MM.1S (cell line): ENCODE data around the gene STC2.

Experiments used
- DNase-seq: peaks from one replicate; pipeline ENCODE4 v3.0.0-alpha.2; 2015
- H2AFZ ChIP-seq: fragments of 300-600 bp; sonication (generic); 2 replicates; pipeline ENCODE4 v1.6.0; 2016; ENCODE audit warnings: antibody characterized with exemption, low read length
- H3F3A ChIP-seq: fragments of 300-600 bp; sonication (generic); 2 replicates; pipeline ENCODE4 v1.6.1; 2016; ENCODE audit warnings: mild to moderate bottlenecking, antibody characterized with exemption, low read length, moderate library complexity, mixed read lengths; ENCODE audit not compliant: insufficient read depth
- H3K27ac ChIP-seq: fragments of 300-600 bp; sonication (generic); 2 replicates; pipeline ENCODE4 v1.5.1; 2016; ENCODE audit warnings: mild to moderate bottlenecking, low read length
- H3K27me3 ChIP-seq: fragments of 300-600 bp; sonication (generic); replicated peaks from 2 replicates; pipeline ENCODE4 v1.6.0; 2016; ENCODE audit warnings: low read length; ENCODE audit not compliant: insufficient read depth
- H3K36me3 ChIP-seq: fragments of 300-600 bp; sonication (generic); replicated peaks from 2 replicates; pipeline ENCODE4 v1.6.1; 2016; ENCODE audit warnings: mild to moderate bottlenecking, low read length, mixed read lengths; ENCODE audit not compliant: insufficient read depth
- H3K4me1 ChIP-seq: fragments of 300-600 bp; sonication (generic); 2 replicates; pipeline ENCODE4 v1.6.1; 2016; ENCODE audit warnings: low read length, mixed read lengths
- H3K4me2 ChIP-seq: fragments of 300-600 bp; sonication (generic); 2 replicates; pipeline ENCODE4 v1.6.0; 2016; ENCODE audit warnings: low read depth, low read length
- H3K4me3 ChIP-seq: fragments of 300-600 bp; sonication (generic); 2 replicates; pipeline ENCODE4 v1.5.1; 2016; ENCODE audit warnings: low read length, mixed read lengths
- H3K79me2 ChIP-seq: fragments of 300-600 bp; sonication (generic); 2 replicates; pipeline ENCODE4 v1.6.1; 2016; ENCODE audit warnings: mixed run types, low read length, mixed read lengths
- H3K9ac ChIP-seq: fragments of 300-600 bp; sonication (generic); 2 replicates; pipeline ENCODE4 v1.6.1; 2016; ENCODE audit warnings: low read length, mixed read lengths
- H3K9me2 ChIP-seq: fragments of 300-600 bp; sonication (generic); replicated peaks from 2 replicates; pipeline ENCODE4 v1.6.1; 2016; ENCODE audit warnings: mild to moderate bottlenecking, low read length, mixed read lengths; ENCODE audit not compliant: insufficient read depth
- H3K9me3 ChIP-seq: fragments of 300-600 bp; sonication (generic); replicated peaks from 2 replicates; pipeline ENCODE4 v1.6.1; 2016; ENCODE audit warnings: mild to moderate bottlenecking, low read length, mixed read lengths; ENCODE audit not compliant: insufficient read depth
- H4K20me1 ChIP-seq: fragments of 300-600 bp; sonication (generic); 2 replicates; pipeline ENCODE4 v1.6.1; 2016; ENCODE audit warnings: mild to moderate bottlenecking, low read length, moderate library complexity, mixed read lengths; ENCODE audit not compliant: insufficient read depth
- EZH2 ChIP-seq: fragments of 300-600 bp; sonication (generic); optimal IDR thresholded peaks from 2 replicates; pipeline ENCODE3; 2017; ENCODE audit warnings: low read depth, mild to moderate bottlenecking, antibody characterized with exemption, low read length, mixed read lengths
- EZH2phosphoT487 ChIP-seq: fragments of 300-600 bp; sonication (generic); IDR thresholded peaks from 2 replicates; pipeline ENCODE4 v1.6.1; 2018; ENCODE audit warnings: antibody characterized with exemption, low read length
- TF ChIP-seq, protein P1 (sequence below): fragments of 300-600 bp; sonication (generic); IDR thresholded peaks from 2 replicates; pipeline ENCODE4 v1.5.1; 2016; ENCODE audit warnings: antibody characterized with exemption, low read length, mixed read lengths

STC2 gene

DNA sequence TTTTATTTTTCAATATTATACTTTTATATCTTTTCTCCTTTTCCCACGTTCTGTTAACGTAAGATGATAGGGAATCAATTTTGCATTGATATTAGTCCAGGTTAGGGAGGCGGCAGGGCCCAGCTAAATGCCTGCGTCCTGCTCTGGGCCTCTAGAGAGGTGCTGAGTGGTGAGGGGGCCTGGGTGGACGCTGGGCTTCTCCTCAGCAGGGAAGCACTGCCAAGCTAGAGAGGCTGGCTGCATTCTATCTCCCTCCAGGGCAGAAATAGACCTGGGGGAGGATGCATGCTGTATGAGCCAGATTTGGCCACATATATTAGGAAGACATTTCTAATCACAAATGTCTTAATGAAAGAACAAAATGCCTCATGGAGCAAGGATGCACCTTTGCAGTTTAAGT is 49.6 kb downstream of the STC2 start:
- no peak overlapping the region for H3K9ac ChIP-seq
- no peaks in the 10 kb centered on the region for H3K27me3 ChIP-seq
- no peak overlapping the region for H3K4me3 ChIP-seq
- no peak for TF ChIP-seq EZH2phosphoT487
- no peaks in the 10 kb centered on the region for H4K20me1 ChIP-seq
- DNase-seq = no peak
- H3F3A ChIP-seq = no peaks in the 10 kb centered on the region
- no peaks in the 10 kb centered on the region for H3K4me1 ChIP-seq
- no peak overlapping the region for H2AFZ ChIP-seq
- no peak overlapping the region for H3K4me2 ChIP-seq
- H3K79me2 ChIP-seq = no peaks in the 10 kb centered on the region
- no peaks in the 10 kb centered on the region for H3K9me2 ChIP-seq
- no peaks in the 10 kb centered on the region for H3K9me3 ChIP-seq
- no peaks in the 10 kb centered on the region for H3K36me3 ChIP-seq
- no peak overlapping the region for H3K27ac ChIP-seq

DNA sequence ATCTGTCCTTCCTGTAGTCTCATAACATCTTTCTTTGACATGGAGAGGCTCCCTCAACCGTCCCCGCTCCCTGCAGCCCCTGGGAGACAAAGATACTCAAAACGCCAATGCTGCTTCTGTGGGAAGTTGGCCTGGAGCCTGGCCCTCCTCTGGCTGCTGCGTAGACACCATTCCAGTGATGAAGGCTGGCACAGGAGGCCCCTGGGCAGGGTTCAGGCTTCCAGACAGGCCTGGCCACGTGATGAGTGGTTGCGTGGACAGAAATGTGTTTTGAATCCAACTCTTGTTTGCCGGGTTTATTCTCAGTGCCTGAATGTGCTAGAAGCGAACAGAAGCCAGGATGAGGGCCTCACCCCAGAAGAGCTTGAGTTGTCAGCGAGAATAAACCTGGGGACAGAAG is 50.0 kb downstream of the STC2 start:
- no peak for DNase-seq
- Histone ChIP-seq H2AFZ (no peak overlapping the region), H4K20me1 (no peaks in the 10 kb centered on the region), H3K4me1 (no peaks in the 10 kb centered on the region), H3F3A (no peaks in the 10 kb centered on the region), H3K27me3 (no peaks in the 10 kb centered on the region), H3K79me2 (no peaks in the 10 kb centered on the region), H3K36me3 (no peaks in the 10 kb centered on the region), H3K9me3 (no peaks in the 10 kb centered on the region), H3K4me3 (no peak overlapping the region), H3K27ac (no peak overlapping the region), H3K9ac (no peak overlapping the region), H3K9me2 (no peaks in the 10 kb centered on the region), H3K4me2 (no peak overlapping the region)
- TF ChIP-seq EZH2 (no peak), EZH2phosphoT487 (no peak)
- TF ChIP-seq, protein P1, sequence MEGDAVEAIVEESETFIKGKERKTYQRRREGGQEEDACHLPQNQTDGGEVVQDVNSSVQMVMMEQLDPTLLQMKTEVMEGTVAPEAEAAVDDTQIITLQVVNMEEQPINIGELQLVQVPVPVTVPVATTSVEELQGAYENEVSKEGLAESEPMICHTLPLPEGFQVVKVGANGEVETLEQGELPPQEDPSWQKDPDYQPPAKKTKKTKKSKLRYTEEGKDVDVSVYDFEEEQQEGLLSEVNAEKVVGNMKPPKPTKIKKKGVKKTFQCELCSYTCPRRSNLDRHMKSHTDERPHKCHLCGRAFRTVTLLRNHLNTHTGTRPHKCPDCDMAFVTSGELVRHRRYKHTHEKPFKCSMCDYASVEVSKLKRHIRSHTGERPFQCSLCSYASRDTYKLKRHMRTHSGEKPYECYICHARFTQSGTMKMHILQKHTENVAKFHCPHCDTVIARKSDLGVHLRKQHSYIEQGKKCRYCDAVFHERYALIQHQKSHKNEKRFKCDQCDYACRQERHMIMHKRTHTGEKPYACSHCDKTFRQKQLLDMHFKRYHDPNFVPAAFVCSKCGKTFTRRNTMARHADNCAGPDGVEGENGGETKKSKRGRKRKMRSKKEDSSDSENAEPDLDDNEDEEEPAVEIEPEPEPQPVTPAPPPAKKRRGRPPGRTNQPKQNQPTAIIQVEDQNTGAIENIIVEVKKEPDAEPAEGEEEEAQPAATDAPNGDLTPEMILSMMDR = no peak

DNA sequence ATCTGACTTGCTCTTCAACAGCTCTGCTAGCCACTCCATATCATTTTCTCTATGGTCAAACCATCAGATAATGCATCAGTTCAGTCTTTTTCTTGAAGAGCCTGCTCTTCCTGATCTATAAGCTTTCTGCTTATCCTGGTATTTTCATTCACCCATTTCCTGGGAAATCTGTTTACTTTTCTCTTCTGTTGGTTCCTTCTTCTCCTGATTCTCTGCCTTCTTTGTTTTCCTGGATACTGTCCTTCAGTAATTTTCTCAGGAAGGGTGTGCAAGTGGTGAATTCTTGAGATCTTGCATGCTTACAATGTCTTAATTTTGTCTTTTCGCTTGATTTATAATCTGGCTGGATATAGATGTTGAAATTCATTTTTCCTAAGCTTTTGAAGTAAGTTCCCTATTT is 53.4 kb downstream of the STC2 start:
- Histone ChIP-seq H3K36me3 (no peaks in the 10 kb centered on the region), H3K4me2 (no peak overlapping the region), H3K9me3 (no peaks in the 10 kb centered on the region), H4K20me1 (no peaks in the 10 kb centered on the region), H3K9ac (no peak overlapping the region), H2AFZ (no peak overlapping the region), H3K79me2 (no peaks in the 10 kb centered on the region), H3K27ac (no peak overlapping the region), H3K27me3 (no peaks in the 10 kb centered on the region), H3K9me2 (no peaks in the 10 kb centered on the region), H3K4me3 (no peak overlapping the region), H3F3A (no peaks in the 10 kb centered on the region), H3K4me1 (no peaks in the 10 kb centered on the region)
- no peak for TF ChIP-seq EZH2phosphoT487
- TF ChIP-seq EZH2 = no peak
- TF ChIP-seq, protein P1 = no peak
- no peak for DNase-seq

DNA sequence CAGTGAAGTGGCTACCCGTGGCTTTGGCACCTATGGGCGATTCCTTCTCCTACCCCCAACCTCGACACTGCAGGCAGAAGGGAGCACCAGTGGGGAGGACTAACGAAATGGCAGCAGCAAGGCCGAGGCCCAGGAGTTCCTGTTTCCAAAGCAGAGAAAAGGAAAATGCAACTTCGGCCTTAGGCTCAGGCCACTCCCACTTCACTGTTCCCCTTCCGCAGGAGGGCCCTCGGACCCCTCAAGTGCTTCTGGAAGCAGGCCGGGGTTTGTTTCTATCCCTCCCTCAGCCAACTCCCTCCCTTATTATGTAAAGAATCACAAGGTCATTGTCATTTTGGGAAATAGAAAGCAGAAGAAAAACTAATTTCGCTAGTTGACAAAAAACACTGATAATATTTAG is 56.8 kb downstream of the STC2 start:
- Histone ChIP-seq H3K79me2 (no peaks in the 10 kb centered on the region), H3K9ac (no peak overlapping the region), H2AFZ (peak overlapping the region; percentile 56), H3K4me3 (no peak overlapping the region), H3K9me2 (no peaks in the 10 kb centered on the region), H3K9me3 (no peaks in the 10 kb centered on the region), H3K4me2 (peak overlapping the region; percentile 2; the same call in 1 of the 2 replicates), H4K20me1 (no peaks in the 10 kb centered on the region), H3K4me1 (no peaks in the 10 kb centered on the region), H3K27me3 (no peaks in the 10 kb centered on the region), H3F3A (no peaks in the 10 kb centered on the region), H3K27ac (no peak overlapping the region), H3K36me3 (no peaks in the 10 kb centered on the region)
- no peak for TF ChIP-seq EZH2
- TF ChIP-seq, protein P1 = no peak
- TF ChIP-seq EZH2phosphoT487 = no peak
- no peak for DNase-seq
